ENCODE results near the gene SLC6A16. TPM values are rescaled to one million over a fixed set of nuclear protein-coding genes. Genes with fewer than 3 reads are reported as not detected.

SLC6A16 gene
- total RNA-seq, 1 experiment from 2014 or later, result 5.0 TPM

- Histone ChIP-seq H3K79me2 (ENCODE audit: insufficient read depth, low read length) (no peaks in the 10 kb centered on the region), H3K9me3 (ENCODE audit: control insufficient read depth in 1 of 2, insufficient read depth in 1 of 2, low read depth in 1 of 2, low read length in 2 of 2) (no peaks in the 10 kb centered on the region), H3K27me3 (ENCODE audit: insufficient read depth, low read length) (no peaks in the 10 kb centered on the region), H3K36me3 (ENCODE audit: control insufficient read depth in 1 of 2, insufficient read depth in 2 of 2, low read length in 2 of 2) (peaks cover 16 to 42% of the 10 kb centered on the region in 2 experiments), H3K4me1 (ENCODE audit: control insufficient read depth in 1 of 2, insufficient read depth in 2 of 2, low read length in 2 of 2) (no peaks in the 10 kb centered on the region), H3K4me2 (ENCODE audit: low read length) (no peak overlapping the region), H4K20me1 (ENCODE audit: insufficient read depth) (no peaks in the 10 kb centered on the region), H3K27ac (ENCODE audit: low read depth, low read length) (no peak overlapping the region), H3K9ac (ENCODE audit: low read length) (no peak overlapping the region), H2AFZ (ENCODE audit: low read depth, low read length, poor library complexity, severe bottlenecking) (no peak overlapping the region), H3K9me2 (ENCODE audit: insufficient read depth) (no peaks in the 10 kb centered on the region), H3K4me3 (replicated peaks in 1 of 2; ENCODE audit: low read depth in 1 of 2, low read length in 2 of 2) (no peak overlapping the region)
- no TSS peak for BruUV-seq (replicated peaks)
- no peak for TF ChIP-seq YY1 (IDR thresholded peaks at IDR 0.05; ENCODE audit: extremely low read depth, insufficient replicate concordance, low read depth, low read length)
- TF ChIP-seq CEBPB (IDR thresholded peaks at IDR 0.05; ENCODE audit: low read depth), result no peak
- no peak for TF ChIP-seq SP1 (IDR thresholded peaks at IDR 0.05; ENCODE audit: low read depth)
- no peak for TF ChIP-seq ZNF274 (IDR thresholded peaks at IDR 0.05; ENCODE audit: low read depth, low read length)
- no peak for TF ChIP-seq SIN3A (IDR thresholded peaks at IDR 0.05; ENCODE audit: low read depth)
- TF ChIP-seq JUND (IDR thresholded peaks at IDR 0.05), result no peak
- TF ChIP-seq EZH2 (IDR thresholded peaks at IDR 0.05), result no peak
- no peak for TF ChIP-seq MAX (IDR thresholded peaks at IDR 0.05)
- TF ChIP-seq ATF3 (IDR thresholded peaks at IDR 0.05), result no peak
- TF ChIP-seq POLR2AphosphoS5 (IDR thresholded peaks at IDR 0.05; ENCODE audit: low read depth, low read length), result no peak
- TF ChIP-seq REST (IDR thresholded peaks at IDR 0.05; ENCODE audit: low read depth), result no peak
- no peak for TF ChIP-seq EZH2phosphoT487 (IDR thresholded peaks at IDR 0.05; ENCODE audit: borderline replicate concordance)
- no peak for TF ChIP-seq POLR2A (IDR thresholded peaks at IDR 0.05; ENCODE audit: borderline replicate concordance, extremely low read depth, insufficient read depth, insufficient read length)
- no peak for TF ChIP-seq EGR1 (IDR thresholded peaks at IDR 0.05; ENCODE audit: low read depth)
- TF ChIP-seq ZFX (IDR thresholded peaks at IDR 0.05), result no peak
- TF ChIP-seq SRF (IDR thresholded peaks at IDR 0.05; ENCODE audit: low read depth), result no peak
- ChIA-PET RAD21 (ENCODE audit: low non-redundant PET in 1 of 2, low total read pairs in 2 of 2, uncharacterized antibody in 2 of 2, unreplicated experiment in 2 of 2) (no interaction called here), POLR2A (no interaction called here), CTCF (interaction anchor here (0.7 kb wide), 1 partner anchor 42 kb away, joined by 3 read pairs; no protein-coding TSS in a partner anchor)
- intact Hi-C loops (cut with micrococcal nuclease), result no loop called here
- ATAC-seq, result no peak
- DNase-seq (ENCODE audit: low read depth, low spot score), result no peak
Observed at GRCh38 chr19:49349567-49349966, 24.6 kb upstream of the SLC6A16 start.

Data from HCT116 (cell line).